Activated CD4-positive, alpha-beta T cell treated with anti-CD3 and anti-CD28 coated beads, Interleukin-2, amount 10 ng/mL, durations not matched to agents 24 days and 14 days (primary cell): ENCODE results near the gene IRGC. TPM values are rescaled to one million over a fixed set of nuclear protein-coding genes. Genes with fewer than 3 reads are reported as not detected.

ENCODE experiments used
- DNase-seq: peaks from one replicate; pipeline ENCODE4 v3.0.0; 2022
- H3K27ac Mint-ChIP-seq: one replicate; pipeline ENCODE4 v1.8.0; 2022; ENCODE audit warnings: mild to moderate bottlenecking, mixed read lengths
- H3K27me3 Mint-ChIP-seq: one replicate; pipeline ENCODE4 v1.8.0; 2022; ENCODE audit warnings: mixed read lengths
- H3K36me3 Mint-ChIP-seq: one replicate; pipeline ENCODE4 v1.8.0; 2022; ENCODE audit warnings: low read depth, mild to moderate bottlenecking, mixed read lengths
- H3K4me1 Mint-ChIP-seq: one replicate; pipeline ENCODE4 v1.8.0; 2021; ENCODE audit warnings: mixed read lengths
- H3K4me3 Mint-ChIP-seq: one replicate; pipeline ENCODE4 v1.8.0; 2022; ENCODE audit warnings: mild to moderate bottlenecking, moderate library complexity, mixed read lengths
- H3K9me3 Mint-ChIP-seq: one replicate; pipeline ENCODE4 v1.8.0; 2021; ENCODE audit warnings: mixed read lengths
- intact Hi-C: fragments of 100-400 bp; cut with micrococcal nuclease; formaldehyde crosslinking; loops from one replicate; pipeline ENCODE4 v1.15.1; 2023
- total RNA-seq: library from RNA; stranded (reverse); gene quantifications from 2 replicates; pipeline ENCODE4 v1.2.3, GENCODE V29; 2022

The IRGC gene
- total RNA-seq, 1 donor from 2014 or later, result not detected

GRCh38 chr19:43743059-43743458 lies 27.2 kb downstream of the IRGC start:
- Mint-ChIP-seq H3K27ac (no peak overlapping the region), H3K36me3 (peaks cover 67% of the 10 kb centered on the region), H3K9me3 (no peaks in the 10 kb centered on the region), H3K27me3 (no peaks in the 10 kb centered on the region), H3K4me3 (no peak overlapping the region), H3K4me1 (peaks cover 15% of the 10 kb centered on the region)
- no peak for DNase-seq
- intact Hi-C loops, result no loop called here

DNA sequence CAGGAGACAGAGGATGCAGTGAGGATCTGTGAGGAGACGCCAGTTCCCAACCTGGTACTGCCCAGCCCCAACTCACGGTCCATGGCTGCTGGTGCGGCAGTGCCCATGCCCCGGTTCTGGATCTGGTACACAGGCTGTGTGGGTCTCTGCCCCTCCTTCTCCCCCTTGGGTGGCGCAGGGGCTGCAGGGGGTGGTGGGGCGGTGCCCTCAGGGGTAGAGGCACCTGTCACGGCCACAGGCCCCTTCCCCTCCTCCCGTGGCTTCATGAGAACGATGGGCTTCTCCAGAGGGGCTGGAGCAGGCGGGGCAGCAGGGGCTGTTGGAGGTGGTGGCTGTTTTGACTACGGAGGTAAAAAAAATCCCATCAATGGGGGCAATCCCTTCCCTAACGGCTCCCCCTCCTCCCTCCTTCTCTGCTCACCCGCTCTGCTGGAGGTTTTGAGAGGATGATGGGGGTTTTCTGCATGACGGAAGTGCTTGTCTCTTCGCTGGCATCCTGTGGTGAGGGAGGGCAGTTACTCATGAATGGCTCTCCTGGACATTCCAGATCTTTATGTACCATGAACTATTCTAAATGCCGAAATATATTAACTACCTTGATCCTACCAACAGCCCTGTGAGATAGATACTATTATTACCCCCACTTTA lies 31.8 kb downstream of the IRGC start:
- no peak for DNase-seq
- Mint-ChIP-seq H3K36me3 (peaks cover 67% of the 10 kb centered on the region), H3K4me1 (peaks cover 25% of the 10 kb centered on the region), H3K4me3 (no peak overlapping the region), H3K27ac (peak overlapping the region; percentile 51), H3K9me3 (peaks cover 6% of the 10 kb centered on the region), H3K27me3 (no peaks in the 10 kb centered on the region)
- intact Hi-C loops, result no loop called here

DNA sequence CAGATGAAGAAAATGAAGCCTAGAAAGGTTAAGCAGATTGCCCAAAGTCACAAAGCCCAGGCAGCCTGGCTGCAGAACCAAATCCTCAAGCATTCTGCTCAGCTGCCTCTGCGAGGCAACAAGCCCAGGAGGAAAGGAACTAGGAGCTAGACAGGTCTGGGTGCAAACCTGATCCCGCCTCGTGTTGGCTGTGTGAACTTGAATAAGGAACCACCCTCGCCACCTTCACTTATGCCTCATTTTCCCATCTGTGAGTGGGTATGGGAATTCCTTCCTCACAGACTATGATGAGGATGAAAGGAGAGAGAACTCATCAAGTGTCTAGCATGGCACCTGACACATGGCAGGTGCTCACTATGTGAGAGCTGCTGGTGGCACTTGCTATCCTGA lies 32.3 kb downstream of the IRGC start:
- H3K36me3 Mint-ChIP-seq, result peaks cover 67% of the 10 kb centered on the region
- H3K4me1 Mint-ChIP-seq, result peaks cover 30% of the 10 kb centered on the region
- intact Hi-C loops, result no loop called here
- H3K9me3 Mint-ChIP-seq, result peaks cover 6% of the 10 kb centered on the region
- DNase-seq, result no peak
- no peak overlapping the region for H3K4me3 Mint-ChIP-seq
- H3K27me3 Mint-ChIP-seq, result no peaks in the 10 kb centered on the region
- H3K27ac Mint-ChIP-seq, result peak overlapping the region; percentile 48

DNA sequence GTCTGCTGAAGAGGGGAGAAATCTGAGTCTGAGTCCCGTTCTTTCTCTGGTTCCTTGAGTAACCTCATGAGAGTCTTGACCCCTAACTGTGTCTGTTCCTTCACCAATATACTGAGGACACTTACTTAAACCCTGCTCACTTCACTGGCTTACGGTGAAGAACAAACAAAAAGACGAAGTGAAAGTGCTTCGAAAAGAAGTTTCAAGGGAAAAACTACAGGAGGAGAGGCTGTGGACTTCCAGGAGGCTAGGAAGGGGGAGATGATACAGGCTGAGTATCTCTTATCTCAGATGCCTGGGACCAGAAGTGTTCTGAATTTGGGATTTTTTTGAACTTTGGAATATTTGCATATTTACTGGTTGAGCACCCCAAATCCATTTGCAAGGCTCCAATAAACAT lies 32.8 kb downstream of the IRGC start:
- intact Hi-C loops, result no loop called here
- DNase-seq, result no peak
- H3K4me3 Mint-ChIP-seq, result no peak overlapping the region

DNA sequence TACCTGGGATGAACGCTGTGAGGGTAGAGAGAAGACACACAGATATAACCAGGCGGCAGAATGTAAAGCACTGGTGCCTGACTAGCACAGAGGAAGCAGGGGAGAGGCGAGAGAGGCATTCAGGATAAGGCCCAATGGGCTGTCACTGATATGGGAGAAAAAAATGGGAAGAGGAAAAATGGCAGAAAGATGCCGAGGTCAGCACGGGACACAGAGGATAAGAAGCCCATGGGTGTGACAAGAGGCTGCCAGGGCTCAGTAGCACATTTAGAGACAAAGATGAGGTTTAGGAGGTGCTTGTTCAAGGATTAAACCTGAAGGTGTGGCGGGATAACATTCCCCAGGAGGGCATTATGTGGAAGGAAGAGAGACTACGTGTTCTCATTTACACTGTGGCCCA lies 33.3 kb downstream of the IRGC start:
- Mint-ChIP-seq H3K4me1 (peaks cover 34% of the 10 kb centered on the region), H3K27me3 (no peaks in the 10 kb centered on the region), H3K36me3 (peaks cover 62% of the 10 kb centered on the region), H3K4me3 (no peak overlapping the region), H3K9me3 (peaks cover 6% of the 10 kb centered on the region), H3K27ac (peak overlapping the region; percentile 63)
- intact Hi-C loops, result no loop called here
- no peak for DNase-seq

More for the DNA sequence above, 32.8 kb downstream of the IRGC start:
- Mint-ChIP-seq H3K4me1 (peaks cover 31% of the 10 kb centered on the region), H3K27me3 (no peaks in the 10 kb centered on the region), H3K9me3 (peaks cover 6% of the 10 kb centered on the region), H3K36me3 (peaks cover 67% of the 10 kb centered on the region), H3K27ac (peak overlapping the region; percentile 63)

DNA sequence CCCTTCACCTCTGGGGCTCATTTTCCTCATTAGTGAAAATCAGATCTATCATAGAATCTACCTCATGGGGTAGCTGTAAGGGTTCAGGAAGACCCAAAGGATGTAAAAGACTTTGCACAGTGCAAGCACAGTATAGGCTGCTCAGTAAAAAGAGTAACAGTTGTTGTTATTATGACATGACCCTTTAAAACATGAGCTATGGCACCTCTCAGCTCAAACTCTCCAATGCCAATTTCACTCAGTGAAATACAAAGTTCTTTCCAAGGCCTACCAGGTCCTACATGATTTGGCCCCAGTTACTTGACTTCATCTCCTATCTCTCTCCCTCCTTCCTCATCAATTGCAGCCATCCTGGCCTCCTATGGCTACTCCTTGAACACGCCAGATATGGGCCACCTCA lies 34.0 kb downstream of the IRGC start:
- Mint-ChIP-seq H3K9me3 (peaks cover 6% of the 10 kb centered on the region), H3K4me3 (no peak overlapping the region), H3K27me3 (no peaks in the 10 kb centered on the region), H3K27ac (peak overlapping the region; percentile 62), H3K36me3 (peaks cover 63% of the 10 kb centered on the region), H3K4me1 (peaks cover 38% of the 10 kb centered on the region)
- no peak for DNase-seq
- intact Hi-C loops, result loop anchor here (10.0 kb wide), 1 partner anchor 285 kb away; the partner anchor contains the start of gene LYPD3

- Mint-ChIP-seq H3K27me3 (no peaks in the 10 kb centered on the region), H3K27ac (peak overlapping the region; percentile 82), H3K4me1 (peaks cover 48% of the 10 kb centered on the region), H3K4me3 (peak overlapping the region; percentile 61), H3K9me3 (peaks cover 6% of the 10 kb centered on the region), H3K36me3 (peaks cover 65% of the 10 kb centered on the region)
- intact Hi-C loops, result loop anchor here (10.0 kb wide), 1 partner anchor 287 kb away; the partner anchor contains the start of gene LYPD3
- no peak for DNase-seq
Observed at GRCh38 chr19:43751466-43752220, 35.8 kb downstream of the IRGC start.

GRCh38 chr19:43752287-43752875 lies 36.5 kb downstream of the IRGC start:
- no peak for DNase-seq

DNA sequence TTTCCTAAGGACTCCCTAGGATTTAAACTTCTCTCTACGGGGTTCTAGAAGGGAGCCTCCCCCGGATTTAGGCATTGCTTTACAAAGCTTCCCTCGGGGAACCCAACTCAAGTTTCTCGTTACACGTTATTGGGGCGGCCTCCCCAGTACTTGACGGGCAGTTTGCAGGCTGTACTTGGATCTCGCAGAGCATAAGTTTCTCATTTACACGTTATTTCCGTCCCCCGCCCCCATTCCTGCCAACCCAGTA lies 38.3 kb downstream of the IRGC start:
- Mint-ChIP-seq H3K27ac (peak overlapping the region; percentile 100), H3K4me3 (peak overlapping the region; percentile 94), H3K4me1 (peaks cover 62% of the 10 kb centered on the region), H3K27me3 (no peaks in the 10 kb centered on the region), H3K9me3 (peaks cover 6% of the 10 kb centered on the region), H3K36me3 (peaks cover 56% of the 10 kb centered on the region)
- intact Hi-C loops, result loop anchor here (1.0 to 10.0 kb wide), 8 partner anchors 9 to 289 kb away; partner anchors contain the start of genes IRGQ, LYPD3, ZNF428 and ZNF575
- no peak for DNase-seq

More at GRCh38 chr19:43752287-43752875, 36.5 kb downstream of the IRGC start:
- Mint-ChIP-seq H3K4me1 (peaks cover 53% of the 10 kb centered on the region), H3K27me3 (no peaks in the 10 kb centered on the region), H3K36me3 (peaks cover 65% of the 10 kb centered on the region), H3K4me3 (peak overlapping the region; percentile 61), H3K9me3 (peaks cover 6% of the 10 kb centered on the region), H3K27ac (peak overlapping the region; percentile 82)
- intact Hi-C loops, result loop anchor here (10.0 kb wide), 1 partner anchor 288 kb away; the partner anchor contains the start of gene LYPD3

DNA sequence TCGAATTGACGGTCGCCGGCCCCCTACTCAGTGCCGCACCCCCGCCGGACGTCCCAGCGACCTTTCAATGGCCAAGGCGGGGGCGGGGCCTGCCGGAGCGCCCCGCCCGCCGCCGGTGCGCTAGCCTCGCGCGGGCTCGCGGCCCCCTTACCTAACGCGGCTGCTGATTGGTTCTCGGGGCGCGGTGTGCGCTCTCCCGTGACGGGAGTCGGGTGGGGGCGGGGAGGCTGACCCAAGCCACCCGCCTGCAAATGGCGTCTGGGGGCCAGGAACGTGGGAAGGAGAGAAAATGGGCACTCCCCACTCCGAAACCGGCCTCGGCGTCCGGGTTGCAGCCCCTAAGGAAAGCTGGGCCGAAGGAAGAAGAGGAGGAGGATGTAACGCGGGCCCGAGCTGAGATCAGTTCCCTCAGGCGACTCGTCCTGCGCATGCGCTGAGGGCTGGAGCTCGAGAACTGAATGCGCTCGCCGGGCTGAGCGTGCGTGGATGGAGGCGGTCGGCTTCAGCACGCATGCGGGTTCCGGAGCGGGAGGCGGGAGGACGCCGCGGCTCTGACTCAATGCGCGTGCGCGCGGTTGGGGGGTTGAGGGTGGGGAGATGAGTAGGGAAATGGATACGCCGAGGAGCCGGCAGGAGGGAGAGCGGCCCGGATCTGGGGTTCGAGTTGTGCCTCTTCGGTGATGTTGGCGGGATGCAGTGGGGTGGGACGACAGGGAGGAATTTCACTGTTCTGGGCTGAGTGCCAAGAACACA lies 38.8 kb downstream of the IRGC start, which contains the start of gene SMG9:
TSS of gene SMG9 (minus strand) at position 460 of the 753 bp plus-strand sequence. CDS start 4,221 bp downstream, outside the sequence.
- peak within 1 kb of the TSS; percentile 94 for H3K4me3 Mint-ChIP-seq
- H3K27ac Mint-ChIP-seq, result peak within 1 kb of the TSS; percentile 100
- intact Hi-C loops, result loop anchor here (1.0 to 10.0 kb wide), 8 partner anchors 9 to 290 kb away; partner anchors contain the start of genes IRGQ, LYPD3, ZNF428 and ZNF575
- peak; percentile 100 for DNase-seq
- H3K27me3 Mint-ChIP-seq, result no peaks in the 10 kb centered on the region
- peaks cover 57% of the 10 kb centered on the region for H3K36me3 Mint-ChIP-seq
- peaks cover 6% of the 10 kb centered on the region for H3K9me3 Mint-ChIP-seq
- H3K4me1 Mint-ChIP-seq, result peaks cover 68% of the 10 kb centered on the region

GRCh38 chr19:43755256-43755801 lies 39.5 kb downstream of the IRGC start:
- Mint-ChIP-seq H3K4me3 (peak overlapping the region; percentile 94), H3K27ac (peak overlapping the region; percentile 100), H3K36me3 (peaks cover 51% of the 10 kb centered on the region), H3K27me3 (no peaks in the 10 kb centered on the region), H3K9me3 (peaks cover 6% of the 10 kb centered on the region), H3K4me1 (peaks cover 63% of the 10 kb centered on the region)
- peak; percentile 95 for DNase-seq
- intact Hi-C loops, result loop anchor here (2.0 to 10.0 kb wide), 3 partner anchors 159 to 291 kb away; partner anchors contain the start of genes IRGQ, LYPD3, ZNF575 and ZNF576

DNA sequence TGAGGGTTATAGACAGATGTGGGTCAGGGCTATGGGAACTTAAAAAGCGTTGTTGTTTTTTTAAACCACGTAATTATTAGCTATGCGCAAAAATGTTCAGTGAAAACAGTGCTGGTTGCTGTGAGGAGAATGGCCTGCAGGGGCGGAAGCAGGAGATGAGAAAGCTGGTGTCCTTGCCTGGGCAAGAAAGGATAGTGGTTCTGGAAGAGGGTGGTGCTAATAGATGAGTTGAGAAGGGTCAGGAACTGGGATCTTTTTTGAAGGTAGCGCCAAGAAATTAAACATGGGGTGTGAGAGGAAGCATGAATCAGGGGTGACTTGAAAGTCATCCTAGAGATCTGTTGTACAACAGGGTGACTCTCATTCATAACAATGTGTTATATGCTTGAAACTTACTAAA lies 43.6 kb downstream of the IRGC start:
- intact Hi-C loops, result loop anchor here (10.0 kb wide), 1 partner anchor 295 kb away; the partner anchor contains the start of gene LYPD3

GRCh38 chr19:43760941-43761340 lies 45.1 kb downstream of the IRGC start:
- H3K9me3 Mint-ChIP-seq, result no peaks in the 10 kb centered on the region
- no peak for DNase-seq
- intact Hi-C loops, result loop anchor here (10.0 kb wide), 1 partner anchor 994 kb away; no protein-coding TSS in a partner anchor
- no peak overlapping the region for H3K4me3 Mint-ChIP-seq
- peaks cover 78% of the 10 kb centered on the region for H3K4me1 Mint-ChIP-seq
- peaks cover 55% of the 10 kb centered on the region for H3K36me3 Mint-ChIP-seq
- H3K27ac Mint-ChIP-seq, result peak overlapping the region; percentile 2
- no peaks in the 10 kb centered on the region for H3K27me3 Mint-ChIP-seq

More for the DNA sequence above, 43.6 kb downstream of the IRGC start:
- H3K27me3 Mint-ChIP-seq, result no peaks in the 10 kb centered on the region
- H3K4me1 Mint-ChIP-seq, result peaks cover 72% of the 10 kb centered on the region
- peaks cover 51% of the 10 kb centered on the region for H3K36me3 Mint-ChIP-seq
- peak overlapping the region; percentile 57 for H3K27ac Mint-ChIP-seq
- DNase-seq, result no peak
- no peaks in the 10 kb centered on the region for H3K9me3 Mint-ChIP-seq
- H3K4me3 Mint-ChIP-seq, result no peak overlapping the region
